ENCODE measurements around the gene GNPTG. TPM values are rescaled to one million over a fixed set of nuclear protein-coding genes. Genes with fewer than 3 reads are reported as not detected.

GNPTG gene
- total and polyA plus RNA-seq, 2 donors (not counting 3 experiments of a cell fraction or from before 2014, with no cell fraction given), result 51.6 to 109 TPM

GRCh38 chr16:1340730-1341494 is 10.8 kb upstream of the GNPTG start:
- no TSS peak for BruUV-seq (replicated peaks)
- dilution Hi-C loops (cut with MboI; ENCODE audit: extremely low pct_ligation_motif_present, low sequenced_read_pairs) (no loop called here), intact Hi-C loops (cut with micrococcal nuclease) (no loop called here)
- Histone ChIP-seq H3K4me2 (ENCODE audit: insufficient read depth, low read length) (no peak overlapping the region), H3K36me3 (ENCODE audit: control insufficient read depth in 2 of 2, extremely low read depth in 1 of 2, insufficient read depth in 2 of 2, low read length in 2 of 2) (no peaks in the 10 kb centered on the region), H4K20me1 (replicated peaks; ENCODE audit: control insufficient read depth, extremely low read depth, insufficient read depth, low read length) (no peaks in the 10 kb centered on the region), H3K9me3 (replicated peaks; ENCODE audit: control insufficient read depth, insufficient read depth, low read length) (no peaks in the 10 kb centered on the region), H3K9ac (replicated peaks; ENCODE audit: extremely low read depth, insufficient read depth, low read length) (no peak overlapping the region), H3K79me2 (ENCODE audit: control insufficient read depth, insufficient read depth, low read length) (no peaks in the 10 kb centered on the region), H3K9me1 (replicated peaks; ENCODE audit: control insufficient read depth, extremely low read depth, insufficient read depth, low read length) (no peaks in the 10 kb centered on the region), H2AFZ (ENCODE audit: low read depth, low read length) (no peak overlapping the region), H3K4me3 (replicated peaks in 1 of 3; ENCODE audit: insufficient read depth in 1 of 3, low read depth in 1 of 3, low read length in 3 of 3) (no peak overlapping the region), H3K4me1 (ENCODE audit: control insufficient read depth, extremely low read depth, insufficient read depth, low read length) (no peaks in the 10 kb centered on the region), H3K27ac (ENCODE audit: insufficient read depth, low read depth, low read length) (no peak overlapping the region), H3K27me3 (ENCODE audit: control insufficient read depth in 2 of 2, insufficient read depth in 2 of 2, low read length in 2 of 2) (no peaks in the 10 kb centered on the region)
- FAIRE-seq, result no peak
- DNase-seq (ENCODE audit: low read depth, low spot score), result no peak
- ChIA-PET POLR2A (no interaction called here), CTCF (no interaction called here)
- TF ChIP-seq EZH2 (IDR thresholded peaks at IDR 0.05; ENCODE audit: borderline replicate concordance, low read depth, low read length, severe bottlenecking) (no peak), FOS (IDR thresholded peaks at IDR 0.05; ENCODE audit: borderline replicate concordance, insufficient read depth, low read length) (no peak), POLR2A (IDR thresholded peaks at IDR 0.05; ENCODE audit: low read depth, low read length) (no peak), MYC (IDR thresholded peaks at IDR 0.05; ENCODE audit: low read depth, low read length) (no peak), JUN (IDR thresholded peaks at IDR 0.05; ENCODE audit: borderline replicate concordance, insufficient read depth, insufficient read length, low read depth) (no peak), POLR2AphosphoS5 (IDR thresholded peaks at IDR 0.05; ENCODE audit: insufficient read depth, low read depth, low read length) (no peak), GATA2 (IDR thresholded peaks at IDR 0.05; ENCODE audit: insufficient read depth, insufficient read length, low read depth, low read length) (no peak)
- TF ChIP-seq, protein P1, sequence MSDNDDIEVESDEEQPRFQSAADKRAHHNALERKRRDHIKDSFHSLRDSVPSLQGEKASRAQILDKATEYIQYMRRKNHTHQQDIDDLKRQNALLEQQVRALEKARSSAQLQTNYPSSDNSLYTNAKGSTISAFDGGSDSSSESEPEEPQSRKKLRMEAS (IDR thresholded peaks at IDR 0.05; ENCODE audit: insufficient read depth, insufficient read length), result no peak
- TF ChIP-seq, protein P2, sequence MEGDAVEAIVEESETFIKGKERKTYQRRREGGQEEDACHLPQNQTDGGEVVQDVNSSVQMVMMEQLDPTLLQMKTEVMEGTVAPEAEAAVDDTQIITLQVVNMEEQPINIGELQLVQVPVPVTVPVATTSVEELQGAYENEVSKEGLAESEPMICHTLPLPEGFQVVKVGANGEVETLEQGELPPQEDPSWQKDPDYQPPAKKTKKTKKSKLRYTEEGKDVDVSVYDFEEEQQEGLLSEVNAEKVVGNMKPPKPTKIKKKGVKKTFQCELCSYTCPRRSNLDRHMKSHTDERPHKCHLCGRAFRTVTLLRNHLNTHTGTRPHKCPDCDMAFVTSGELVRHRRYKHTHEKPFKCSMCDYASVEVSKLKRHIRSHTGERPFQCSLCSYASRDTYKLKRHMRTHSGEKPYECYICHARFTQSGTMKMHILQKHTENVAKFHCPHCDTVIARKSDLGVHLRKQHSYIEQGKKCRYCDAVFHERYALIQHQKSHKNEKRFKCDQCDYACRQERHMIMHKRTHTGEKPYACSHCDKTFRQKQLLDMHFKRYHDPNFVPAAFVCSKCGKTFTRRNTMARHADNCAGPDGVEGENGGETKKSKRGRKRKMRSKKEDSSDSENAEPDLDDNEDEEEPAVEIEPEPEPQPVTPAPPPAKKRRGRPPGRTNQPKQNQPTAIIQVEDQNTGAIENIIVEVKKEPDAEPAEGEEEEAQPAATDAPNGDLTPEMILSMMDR (IDR thresholded peaks at IDR 0.05; ENCODE audit: extremely low read depth in 1 of 2, insufficient read depth in 1 of 2, low read depth in 1 of 2, low read length in 2 of 2), result no peak
